Measurements from ENCODE around the gene PLXNA4. TPM values are rescaled to one million over a fixed set of nuclear protein-coding genes. Genes with fewer than 3 reads are reported as not detected.

Gene PLXNA4
- total and polyA plus RNA-seq, 4 donors, result 0.63 to 4.6 (median 2.1) TPM

- peaks cover 0 to 11% (median 0%) of the 10 kb centered on the region in 5 donors for H3K4me1 ChIP-seq (ENCODE audit: control insufficient read depth in 5 of 5, insufficient read depth in 5 of 5, low read length in 5 of 5)
- no peak overlapping the region for H3K4me3 ChIP-seq
- no peak for TF ChIP-seq CTCF (IDR thresholded peaks at IDR 0.05; ENCODE audit: control extremely low read depth, extremely low read depth)
- ATAC-seq (ENCODE audit: insufficient read depth, low FRiP score) (no peak), DNase-seq (no peak)
- peak overlapping the region in 1 of 2 donors; percentile 12 for H3K27ac ChIP-seq (ENCODE audit: low read depth in 1 of 2, low read length in 1 of 2)
- WGBS, 2 donors, result 77 to 83% methylated on average over 9 of the region's 9 CpGs
- no peaks in the 10 kb centered on the region for H3K27me3 ChIP-seq (ENCODE audit: control insufficient read depth in 3 of 3, insufficient read depth in 3 of 3, low read length in 2 of 3)
- H3K36me3 ChIP-seq (ENCODE audit: control insufficient read depth in 4 of 4, insufficient read depth in 4 of 4, low read length in 4 of 4), result no peaks in the 10 kb centered on the region
- H3K9ac ChIP-seq (ENCODE audit: insufficient read depth in 1 of 2, low read length in 2 of 2), result no peak overlapping the region
- no peaks in the 10 kb centered on the region for H3K9me3 ChIP-seq (ENCODE audit: control insufficient read depth in 4 of 4, insufficient read depth in 3 of 4, low read length in 3 of 4)
Observed at GRCh38 chr7:132207211-132207610, 369.1 kb downstream of the PLXNA4 start.

- H3K9ac ChIP-seq (ENCODE audit: insufficient read depth in 1 of 2, low read length in 2 of 2), result no peak overlapping the region
- H3K4me3 ChIP-seq, result no peak overlapping the region
- no peak for ATAC-seq (ENCODE audit: insufficient read depth, low FRiP score)
- no peak for TF ChIP-seq CTCF (IDR thresholded peaks at IDR 0.05; ENCODE audit: control extremely low read depth, extremely low read depth)
- H3K27ac ChIP-seq (ENCODE audit: low read depth in 1 of 2, low read length in 1 of 2), result peak overlapping the region in 1 of 2 donors; percentile 12
- peaks cover 0 to 11% (median 0%) of the 10 kb centered on the region in 5 donors for H3K4me1 ChIP-seq (ENCODE audit: control insufficient read depth in 5 of 5, insufficient read depth in 5 of 5, low read length in 5 of 5)
- 56 to 62% methylated on average over 8 of the region's 8 CpGs for WGBS, 2 donors
- DNase-seq, result no peak
- no peaks in the 10 kb centered on the region for H3K36me3 ChIP-seq (ENCODE audit: control insufficient read depth in 4 of 4, insufficient read depth in 4 of 4, low read length in 4 of 4)
- no peaks in the 10 kb centered on the region for H3K27me3 ChIP-seq (ENCODE audit: control insufficient read depth in 3 of 3, insufficient read depth in 3 of 3, low read length in 2 of 3)
- no peaks in the 10 kb centered on the region for H3K9me3 ChIP-seq (ENCODE audit: control insufficient read depth in 4 of 4, insufficient read depth in 3 of 4, low read length in 3 of 4)
Observed at GRCh38 chr7:132206594-132206993, 369.7 kb downstream of the PLXNA4 start.

- Histone ChIP-seq H3K9ac (ENCODE audit: insufficient read depth in 1 of 2, low read length in 2 of 2) (no peak overlapping the region), H3K36me3 (ENCODE audit: control insufficient read depth in 4 of 4, insufficient read depth in 4 of 4, low read length in 4 of 4) (no peaks in the 10 kb centered on the region), H3K9me3 (ENCODE audit: control insufficient read depth in 4 of 4, insufficient read depth in 3 of 4, low read length in 3 of 4) (no peaks in the 10 kb centered on the region), H3K27me3 (ENCODE audit: control insufficient read depth in 3 of 3, insufficient read depth in 3 of 3, low read length in 2 of 3) (no peaks in the 10 kb centered on the region), H3K4me1 (ENCODE audit: control insufficient read depth in 5 of 5, insufficient read depth in 5 of 5, low read length in 5 of 5) (peaks cover 0 to 11% (median 0%) of the 10 kb centered on the region in 5 donors), H3K4me3 (no peak overlapping the region), H3K27ac (ENCODE audit: low read depth in 1 of 2, low read length in 1 of 2) (no peak overlapping the region)
- TF ChIP-seq CTCF (IDR thresholded peaks at IDR 0.05; ENCODE audit: control extremely low read depth, extremely low read depth), result no peak
- no peak for ATAC-seq (ENCODE audit: insufficient read depth, low FRiP score)
- DNase-seq, result no peak
Observed at GRCh38 chr7:132205509-132205908, 370.8 kb downstream of the PLXNA4 start.

- ATAC-seq (ENCODE audit: insufficient read depth, low FRiP score) (no peak), DNase-seq (no peak)
- Histone ChIP-seq H3K27me3 (ENCODE audit: control insufficient read depth in 3 of 3, insufficient read depth in 3 of 3, low read length in 2 of 3) (no peaks in the 10 kb centered on the region), H3K36me3 (ENCODE audit: control insufficient read depth in 4 of 4, insufficient read depth in 4 of 4, low read length in 4 of 4) (no peaks in the 10 kb centered on the region), H3K9me3 (ENCODE audit: control insufficient read depth in 4 of 4, insufficient read depth in 3 of 4, low read length in 3 of 4) (no peaks in the 10 kb centered on the region), H3K9ac (ENCODE audit: insufficient read depth in 1 of 2, low read length in 2 of 2) (no peak overlapping the region), H3K4me1 (ENCODE audit: control insufficient read depth in 5 of 5, insufficient read depth in 5 of 5, low read length in 5 of 5) (peaks cover 0 to 7% (median 0%) of the 10 kb centered on the region in 5 donors), H3K4me3 (no peak overlapping the region), H3K27ac (ENCODE audit: low read depth in 1 of 2, low read length in 1 of 2) (no peak overlapping the region)
- 61 to 72% methylated on average over 7 of the region's 7 CpGs for WGBS, 2 donors
- no peak for TF ChIP-seq CTCF (IDR thresholded peaks at IDR 0.05; ENCODE audit: control extremely low read depth, extremely low read depth)
Observed at GRCh38 chr7:132203021-132203420, 373.2 kb downstream of the PLXNA4 start.
